ENCODE results near the gene STXBP6. TPM values are rescaled to one million over a fixed set of nuclear protein-coding genes. Genes with fewer than 3 reads are reported as not detected.
A peak's percentile ranks its signal among the peaks of the same experiment; 100 is the strongest.

Gene STXBP6
- total and polyA plus RNA-seq, 2 of the 13 experiments (the other 11 are each of a cell fraction or from before 2014, with no cell fraction given), result 35.3 to 42.8 TPM

GRCh38 chr14:24818058-24818822 lies 231.7 kb downstream of the STXBP6 start (continued):
- TF ChIP-seq ZSCAN5A (CRISPR knock-in tag; IDR thresholded peaks at IDR 0.05; ENCODE audit: borderline replicate concordance) (peak; percentile 91), ZNF34 (CRISPR knock-in tag; IDR thresholded peaks at IDR 0.05; ENCODE audit: borderline replicate concordance) (peak; percentile 84), FOXK2 (IDR thresholded peaks at IDR 0.05) (no peak; the same call in none of the 2 replicates), ZNF333 (CRISPR knock-in tag; IDR thresholded peaks at IDR 0.05; ENCODE audit: borderline replicate concordance) (peak; percentile 65; the same call in 1 of the 2 replicates), ZNF703 (CRISPR knock-in tag; IDR thresholded peaks at IDR 0.05; ENCODE audit: borderline replicate concordance) (peak; percentile 94), ZNF33A (CRISPR knock-in tag; IDR thresholded peaks at IDR 0.05; ENCODE audit: borderline replicate concordance) (no peak), NR3C1 (CRISPR knock-in tag; IDR thresholded peaks at IDR 0.05) (no peak), ZNF782 (CRISPR knock-in tag; IDR thresholded peaks at IDR 0.05; ENCODE audit: borderline replicate concordance) (no peak; the same call in 1 of the 2 replicates), IKZF4 (CRISPR knock-in tag; IDR thresholded peaks at IDR 0.05; ENCODE audit: borderline replicate concordance, low read depth, not compliant biosample characterization) (peak; percentile 67), SRSF1 (optimal IDR thresholded peaks at IDR 0.05; ENCODE audit: low read depth, low read length) (no peak), HNRNPL (IDR thresholded peaks at IDR 0.05; ENCODE audit: low read depth, low read length) (no peak), MAFG (CRISPR knock-in tag; IDR thresholded peaks at IDR 0.05) (no peak), ZNF614 (CRISPR knock-in tag; IDR thresholded peaks at IDR 0.05; ENCODE audit: borderline replicate concordance) (peak; percentile 77; the same call in 1 of the 2 replicates), ZBTB10 (CRISPR knock-in tag; IDR thresholded peaks at IDR 0.05; ENCODE audit: borderline replicate concordance) (peak; percentile 61; the same call in 1 of the 2 replicates)
- TF ChIP-seq, protein P1, sequence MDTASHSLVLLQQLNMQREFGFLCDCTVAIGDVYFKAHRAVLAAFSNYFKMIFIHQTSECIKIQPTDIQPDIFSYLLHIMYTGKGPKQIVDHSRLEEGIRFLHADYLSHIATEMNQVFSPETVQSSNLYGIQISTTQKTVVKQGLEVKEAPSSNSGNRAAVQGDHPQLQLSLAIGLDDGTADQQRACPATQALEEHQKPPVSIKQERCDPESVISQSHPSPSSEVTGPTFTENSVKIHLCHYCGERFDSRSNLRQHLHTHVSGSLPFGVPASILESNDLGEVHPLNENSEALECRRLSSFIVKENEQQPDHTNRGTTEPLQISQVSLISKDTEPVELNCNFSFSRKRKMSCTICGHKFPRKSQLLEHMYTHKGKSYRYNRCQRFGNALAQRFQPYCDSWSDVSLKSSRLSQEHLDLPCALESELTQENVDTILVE (CRISPR knock-in tag; IDR thresholded peaks at IDR 0.05), result peak; percentile 33; the same call in 1 of the 2 replicates
- TF ChIP-seq, protein P2, sequence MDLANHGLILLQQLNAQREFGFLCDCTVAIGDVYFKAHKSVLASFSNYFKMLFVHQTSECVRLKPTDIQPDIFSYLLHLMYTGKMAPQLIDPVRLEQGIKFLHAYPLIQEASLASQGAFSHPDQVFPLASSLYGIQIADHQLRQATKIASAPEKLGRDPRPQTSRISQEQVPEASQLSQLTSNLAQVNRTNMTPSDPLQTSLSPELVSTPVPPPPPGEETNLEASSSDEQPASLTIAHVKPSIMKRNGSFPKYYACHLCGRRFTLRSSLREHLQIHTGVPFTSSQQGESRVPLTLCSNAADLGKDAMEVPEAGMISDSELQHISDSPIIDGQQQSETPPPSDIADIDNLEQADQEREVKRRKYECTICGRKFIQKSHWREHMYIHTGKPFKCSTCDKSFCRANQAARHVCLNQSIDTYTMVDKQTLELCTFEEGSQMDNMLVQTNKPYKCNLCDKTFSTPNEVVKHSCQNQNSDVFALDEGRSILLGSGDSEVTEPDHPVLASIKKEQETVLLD (CRISPR knock-in tag; IDR thresholded peaks at IDR 0.05; ENCODE audit: low read depth), result no peak
- TF ChIP-seq, protein P3, sequence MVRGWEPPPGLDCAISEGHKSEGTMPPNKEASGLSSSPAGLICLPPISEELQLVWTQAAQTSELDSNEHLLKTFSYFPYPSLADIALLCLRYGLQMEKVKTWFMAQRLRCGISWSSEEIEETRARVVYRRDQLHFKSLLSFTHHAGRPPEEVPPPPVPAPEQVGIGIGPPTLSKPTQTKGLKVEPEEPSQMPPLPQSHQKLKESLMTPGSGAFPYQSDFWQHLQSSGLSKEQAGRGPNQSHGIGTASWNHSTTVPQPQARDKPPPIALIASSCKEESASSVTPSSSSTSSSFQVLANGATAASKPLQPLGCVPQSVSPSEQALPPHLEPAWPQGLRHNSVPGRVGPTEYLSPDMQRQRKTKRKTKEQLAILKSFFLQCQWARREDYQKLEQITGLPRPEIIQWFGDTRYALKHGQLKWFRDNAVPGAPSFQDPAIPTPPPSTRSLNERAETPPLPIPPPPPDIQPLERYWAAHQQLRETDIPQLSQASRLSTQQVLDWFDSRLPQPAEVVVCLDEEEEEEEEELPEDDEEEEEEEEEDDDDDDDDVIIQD (CRISPR knock-in tag; IDR thresholded peaks at IDR 0.05; ENCODE audit: low read depth), result peak; percentile 90

All from HepG2 (cell line).